OCI-LY7 (cell line): ENCODE measurements around the gene L3MBTL3.

ENCODE experiments used
- EZH2phosphoT487 ChIP-seq: fragments of 200-600 bp; sonication (generic); IDR thresholded peaks from 2 replicates; pipeline ENCODE4 v1.6.1; 2018; ENCODE audit warnings: low read depth, borderline replicate concordance, mild to moderate bottlenecking, mixed run types, antibody characterized with exemption, low read length, moderate library complexity, mixed read lengths
- TF ChIP-seq, protein P1 (sequence below): fragments of 200-600 bp; sonication (generic); conservative IDR thresholded peaks from 2 replicates; pipeline ENCODE4 v1.5.1; 2014; ENCODE audit warnings: mild to moderate bottlenecking, antibody characterized with exemption, low read length, moderate library complexity, mixed read lengths

DNA sequence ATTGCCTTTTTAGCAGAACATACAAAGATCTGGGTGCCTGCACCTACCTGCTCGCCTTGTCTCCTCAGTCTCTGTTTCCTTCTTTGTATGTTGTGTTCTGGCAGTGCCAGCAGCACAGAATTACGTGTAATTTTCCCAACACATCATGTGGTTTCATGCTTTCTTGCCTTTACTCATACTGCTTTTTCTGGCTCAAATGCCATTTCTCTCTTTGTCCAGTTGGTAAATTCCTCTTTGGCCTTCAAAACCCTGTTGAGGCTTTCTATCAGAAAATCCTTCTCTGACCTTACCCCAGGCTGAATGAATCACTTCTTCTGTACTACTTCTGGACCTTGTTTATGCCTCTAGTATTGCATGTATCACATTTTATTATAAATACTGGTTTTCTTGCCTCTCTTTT is 31.8 kb downstream of the L3MBTL3 start:
- TF ChIP-seq, protein P1, sequence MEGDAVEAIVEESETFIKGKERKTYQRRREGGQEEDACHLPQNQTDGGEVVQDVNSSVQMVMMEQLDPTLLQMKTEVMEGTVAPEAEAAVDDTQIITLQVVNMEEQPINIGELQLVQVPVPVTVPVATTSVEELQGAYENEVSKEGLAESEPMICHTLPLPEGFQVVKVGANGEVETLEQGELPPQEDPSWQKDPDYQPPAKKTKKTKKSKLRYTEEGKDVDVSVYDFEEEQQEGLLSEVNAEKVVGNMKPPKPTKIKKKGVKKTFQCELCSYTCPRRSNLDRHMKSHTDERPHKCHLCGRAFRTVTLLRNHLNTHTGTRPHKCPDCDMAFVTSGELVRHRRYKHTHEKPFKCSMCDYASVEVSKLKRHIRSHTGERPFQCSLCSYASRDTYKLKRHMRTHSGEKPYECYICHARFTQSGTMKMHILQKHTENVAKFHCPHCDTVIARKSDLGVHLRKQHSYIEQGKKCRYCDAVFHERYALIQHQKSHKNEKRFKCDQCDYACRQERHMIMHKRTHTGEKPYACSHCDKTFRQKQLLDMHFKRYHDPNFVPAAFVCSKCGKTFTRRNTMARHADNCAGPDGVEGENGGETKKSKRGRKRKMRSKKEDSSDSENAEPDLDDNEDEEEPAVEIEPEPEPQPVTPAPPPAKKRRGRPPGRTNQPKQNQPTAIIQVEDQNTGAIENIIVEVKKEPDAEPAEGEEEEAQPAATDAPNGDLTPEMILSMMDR: no peak
- TF ChIP-seq EZH2phosphoT487: no peak
